ENCODE data around the gene PCYT2. TPM values are rescaled to one million over a fixed set of nuclear protein-coding genes. Genes with fewer than 3 reads are reported as not detected.

Gene PCYT2
- total and polyA plus RNA-seq, 2 donors, result 19.4 to 37.4 TPM

- H3K4me3 ChIP-seq (ENCODE audit: low read length in 2 of 2), result no peak overlapping the region
- no peak overlapping the region for H3K27ac ChIP-seq (ENCODE audit: low read depth in 1 of 2, low read length in 1 of 2)
- peaks cover 0 to 70% of the 10 kb centered on the region in 2 donors for H3K27me3 ChIP-seq (ENCODE audit: control insufficient read depth in 2 of 2, insufficient read depth in 1 of 2, low read length in 1 of 2)
- peaks cover 0 to 14% of the 10 kb centered on the region in 2 donors for H3K9me3 ChIP-seq (ENCODE audit: control insufficient read depth in 2 of 2, insufficient read depth in 1 of 2, low read length in 1 of 2)
- H3K4me1 ChIP-seq (ENCODE audit: control insufficient read depth in 2 of 2, insufficient read depth in 2 of 2, low read length in 2 of 2), result peaks cover 5 to 21% of the 10 kb centered on the region in 2 donors
- WGBS, result 96% methylated on average over 38 of the region's 38 CpGs
- H3K36me3 ChIP-seq (ENCODE audit: control insufficient read depth in 2 of 2, insufficient read depth in 2 of 2, low read length in 1 of 2), result no peaks in the 10 kb centered on the region
- no peak for DNase-seq (ENCODE audit: low read depth in 6 of 9, low spot score in 9 of 9)
Observed at GRCh38 chr17:81934850-81935708, 23.9 kb upstream of the PCYT2 start.

- H3K9me3 ChIP-seq (ENCODE audit: control insufficient read depth in 2 of 2, insufficient read depth in 1 of 2, low read length in 1 of 2), result peaks cover 0 to 14% of the 10 kb centered on the region in 2 donors
- H3K4me1 ChIP-seq (ENCODE audit: control insufficient read depth in 2 of 2, insufficient read depth in 2 of 2, low read length in 2 of 2), result peaks cover 5 to 22% of the 10 kb centered on the region in 2 donors
- no peaks in the 10 kb centered on the region for H3K36me3 ChIP-seq (ENCODE audit: control insufficient read depth in 2 of 2, insufficient read depth in 2 of 2, low read length in 1 of 2)
- no peak overlapping the region for H3K4me3 ChIP-seq (ENCODE audit: low read length in 2 of 2)
- H3K27ac ChIP-seq (ENCODE audit: low read depth in 1 of 2, low read length in 1 of 2), result no peak overlapping the region
- peaks cover 4 to 70% of the 10 kb centered on the region in 2 donors for H3K27me3 ChIP-seq (ENCODE audit: control insufficient read depth in 2 of 2, insufficient read depth in 1 of 2, low read length in 1 of 2)
- WGBS, result 91% methylated on average over 23 of the region's 23 CpGs
- no peak for DNase-seq (ENCODE audit: low read depth in 6 of 9, low spot score in 9 of 9)
Observed at GRCh38 chr17:81934098-81934757, 23.0 kb upstream of the PCYT2 start.

- WGBS, result 80% methylated on average over 14 of the region's 14 CpGs
- no peak for DNase-seq (ENCODE audit: low read depth in 6 of 9, low spot score in 9 of 9)
- Histone ChIP-seq H3K4me1 (ENCODE audit: control insufficient read depth in 2 of 2, insufficient read depth in 2 of 2, low read length in 2 of 2) (peaks cover 9 to 29% of the 10 kb centered on the region in 2 donors), H3K36me3 (ENCODE audit: control insufficient read depth in 2 of 2, insufficient read depth in 2 of 2, low read length in 1 of 2) (no peaks in the 10 kb centered on the region), H3K4me3 (ENCODE audit: low read length in 2 of 2) (no peak overlapping the region), H3K27ac (ENCODE audit: low read depth in 1 of 2, low read length in 1 of 2) (no peak overlapping the region), H3K9me3 (ENCODE audit: control insufficient read depth in 2 of 2, insufficient read depth in 1 of 2, low read length in 1 of 2) (peaks cover 0 to 13% of the 10 kb centered on the region in 2 donors), H3K27me3 (ENCODE audit: control insufficient read depth in 2 of 2, insufficient read depth in 1 of 2, low read length in 1 of 2) (peaks cover 14 to 70% of the 10 kb centered on the region in 2 donors)
Observed at GRCh38 chr17:81933178-81933699, 22.0 kb upstream of the PCYT2 start.

GRCh38 chr17:81932333-81932983 lies 21.3 kb upstream of the PCYT2 start:
- no peak for DNase-seq (ENCODE audit: low read depth in 6 of 9, low spot score in 9 of 9)
- Histone ChIP-seq H3K4me3 (ENCODE audit: low read length in 2 of 2) (no peak overlapping the region), H3K9me3 (ENCODE audit: control insufficient read depth in 2 of 2, insufficient read depth in 1 of 2, low read length in 1 of 2) (peaks cover 0 to 11% of the 10 kb centered on the region in 2 donors), H3K27ac (ENCODE audit: low read depth in 1 of 2, low read length in 1 of 2) (no peak overlapping the region), H3K4me1 (ENCODE audit: control insufficient read depth in 2 of 2, insufficient read depth in 2 of 2, low read length in 2 of 2) (peaks cover 15 to 32% of the 10 kb centered on the region in 2 donors), H3K27me3 (ENCODE audit: control insufficient read depth in 2 of 2, insufficient read depth in 1 of 2, low read length in 1 of 2) (peaks cover 20 to 68% of the 10 kb centered on the region in 2 donors), H3K36me3 (ENCODE audit: control insufficient read depth in 2 of 2, insufficient read depth in 2 of 2, low read length in 1 of 2) (no peaks in the 10 kb centered on the region)
- WGBS, result 97% methylated on average over 9 of the region's 9 CpGs

- no peak for DNase-seq (ENCODE audit: low read depth in 6 of 9, low spot score in 9 of 9)
- Histone ChIP-seq H3K27me3 (ENCODE audit: control insufficient read depth in 2 of 2, insufficient read depth in 1 of 2, low read length in 1 of 2) (peaks cover 20 to 63% of the 10 kb centered on the region in 2 donors), H3K4me1 (ENCODE audit: control insufficient read depth in 2 of 2, insufficient read depth in 2 of 2, low read length in 2 of 2) (peaks cover 12 to 28% of the 10 kb centered on the region in 2 donors), H3K9me3 (ENCODE audit: control insufficient read depth in 2 of 2, insufficient read depth in 1 of 2, low read length in 1 of 2) (peaks cover 0 to 8% of the 10 kb centered on the region in 2 donors), H3K4me3 (ENCODE audit: low read length in 2 of 2) (no peak overlapping the region), H3K36me3 (ENCODE audit: control insufficient read depth in 2 of 2, insufficient read depth in 2 of 2, low read length in 1 of 2) (no peaks in the 10 kb centered on the region), H3K27ac (ENCODE audit: low read depth in 1 of 2, low read length in 1 of 2) (no peak overlapping the region)
- WGBS, result 67% methylated on average over 15 of the region's 15 CpGs
Observed at GRCh38 chr17:81931557-81932332, 20.5 kb upstream of the PCYT2 start.

GRCh38 chr17:81931189-81931556 lies 20.0 kb upstream of the PCYT2 start:
- Histone ChIP-seq H3K4me3 (ENCODE audit: low read length in 2 of 2) (no peak overlapping the region), H3K36me3 (ENCODE audit: control insufficient read depth in 2 of 2, insufficient read depth in 2 of 2, low read length in 1 of 2) (no peaks in the 10 kb centered on the region), H3K27ac (ENCODE audit: low read depth in 1 of 2, low read length in 1 of 2) (peak overlapping the region in 1 of 2 donors; percentile 10), H3K9me3 (ENCODE audit: control insufficient read depth in 2 of 2, insufficient read depth in 1 of 2, low read length in 1 of 2) (peaks cover 0 to 8% of the 10 kb centered on the region in 2 donors), H3K27me3 (ENCODE audit: control insufficient read depth in 2 of 2, insufficient read depth in 1 of 2, low read length in 1 of 2) (peaks cover 20 to 58% of the 10 kb centered on the region in 2 donors), H3K4me1 (ENCODE audit: control insufficient read depth in 2 of 2, insufficient read depth in 2 of 2, low read length in 2 of 2) (peaks cover 14 to 29% of the 10 kb centered on the region in 2 donors)
- DNase-seq (ENCODE audit: low read depth in 6 of 9, low spot score in 9 of 9), result no peak
- WGBS, result 85% methylated on average over 13 of the region's 13 CpGs

GRCh38 chr17:81930142-81931125 lies 19.2 kb upstream of the PCYT2 start:
- WGBS, result 79% methylated on average over 20 of the region's 20 CpGs
- Histone ChIP-seq H3K27ac (ENCODE audit: low read depth in 1 of 2, low read length in 1 of 2) (peak overlapping the region in 1 of 2 donors; percentile 10), H3K4me3 (ENCODE audit: low read length in 2 of 2) (no peak overlapping the region), H3K4me1 (ENCODE audit: control insufficient read depth in 2 of 2, insufficient read depth in 2 of 2, low read length in 2 of 2) (peaks cover 16 to 35% of the 10 kb centered on the region in 2 donors), H3K27me3 (ENCODE audit: control insufficient read depth in 2 of 2, insufficient read depth in 1 of 2, low read length in 1 of 2) (peaks cover 20 to 53% of the 10 kb centered on the region in 2 donors), H3K9me3 (ENCODE audit: control insufficient read depth in 2 of 2, insufficient read depth in 1 of 2, low read length in 1 of 2) (peaks cover 0 to 8% of the 10 kb centered on the region in 2 donors), H3K36me3 (ENCODE audit: control insufficient read depth in 2 of 2, insufficient read depth in 2 of 2, low read length in 1 of 2) (no peaks in the 10 kb centered on the region)
- peak in 1 of 9 donors; percentile 30 for DNase-seq (ENCODE audit: low read depth in 6 of 9, low spot score in 9 of 9)
